GM18861 (cell line): ENCODE data around the gene IL1RAPL2.
"Not testable (repeated sequence)": the region's sequence is repeated elsewhere in the genome, so short reads cannot be mapped to it uniquely, and the experiment has no call there.

Experiments used
- ATAC-seq: cut with Tn5 transposase; IDR thresholded peaks from one replicate; pipeline ENCODE4 v1.9.1; 2021; ENCODE audit not compliant: unreplicated experiment

IL1RAPL2 gene

DNA sequence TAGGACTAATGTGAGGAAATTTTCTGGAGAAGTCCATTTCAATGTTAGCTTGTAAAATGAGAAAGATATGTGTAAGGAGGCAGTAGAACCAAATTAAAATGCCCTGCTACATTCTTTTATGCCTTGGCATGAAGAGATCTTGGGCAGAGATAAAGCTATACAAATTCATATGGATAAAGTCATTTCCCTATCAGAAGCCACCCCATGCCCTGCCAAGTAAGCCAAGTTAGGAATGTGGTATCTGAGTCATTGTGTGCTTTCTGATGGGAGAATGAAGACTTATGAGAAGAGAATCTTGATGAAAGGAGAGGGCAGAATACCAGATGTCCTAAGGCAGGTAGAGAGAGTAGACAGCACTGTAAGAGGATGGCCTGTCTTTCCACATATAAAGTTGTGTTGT lies 570.8 kb downstream of the IL1RAPL2 start:
- no peak for ATAC-seq

DNA sequence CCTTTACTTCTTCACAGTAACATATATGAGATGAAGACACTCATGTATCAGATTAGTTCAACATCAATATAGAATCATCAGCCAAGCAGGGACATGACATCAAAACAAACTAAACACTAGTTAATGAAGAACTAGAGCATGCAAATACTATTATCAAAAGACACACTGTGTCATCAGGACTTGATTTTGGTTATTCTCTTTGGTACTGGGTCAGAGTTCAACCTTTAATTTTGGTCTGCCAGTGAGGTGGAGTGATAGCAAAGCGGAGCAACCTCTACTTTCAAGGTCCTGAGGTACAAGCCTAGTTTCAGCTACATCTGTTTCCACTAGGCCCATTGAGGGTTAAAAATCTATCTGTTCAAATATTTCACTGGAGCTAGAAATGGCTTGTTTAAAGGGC lies 584.0 kb downstream of the IL1RAPL2 start:
- no peak for ATAC-seq

DNA sequence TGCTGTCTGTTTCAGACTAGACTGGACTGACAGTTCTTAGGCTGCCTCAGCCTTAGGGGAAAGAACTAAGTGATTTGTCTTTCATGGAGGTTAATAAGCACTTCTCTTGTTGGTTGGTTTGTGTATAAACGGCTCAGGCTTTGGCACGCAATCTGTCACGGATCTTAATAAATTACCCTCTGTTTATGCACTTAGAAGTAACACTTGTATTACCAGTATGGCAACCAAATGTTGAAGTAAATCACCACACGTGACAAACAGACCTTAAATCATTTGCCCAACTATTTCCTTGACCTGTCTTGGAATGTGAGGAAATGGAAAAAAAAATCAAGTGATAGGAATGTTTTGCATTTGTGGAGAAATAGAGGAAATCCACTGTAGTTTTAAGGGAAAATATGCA lies 584.6 kb downstream of the IL1RAPL2 start:
- ATAC-seq: no peak

DNA sequence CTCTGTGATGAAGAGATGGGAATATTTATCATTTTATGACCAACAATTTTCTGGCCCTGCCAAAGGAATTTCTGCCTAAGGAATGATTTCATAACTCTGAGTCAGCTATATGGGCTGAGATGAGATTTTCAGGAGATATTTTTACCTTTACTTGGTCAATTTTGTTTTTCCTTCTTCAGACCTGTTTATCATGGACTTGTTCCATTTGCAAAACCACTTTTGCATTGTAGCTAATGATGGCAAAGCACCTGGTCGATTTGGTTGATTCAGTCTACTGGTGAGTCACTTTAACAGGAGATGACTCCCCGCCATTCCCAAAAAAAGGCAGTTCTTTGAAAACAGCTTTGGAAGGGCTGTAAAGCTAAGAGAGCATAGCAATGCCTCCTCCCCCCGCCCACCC lies 601.2 kb downstream of the IL1RAPL2 start:
- ATAC-seq: no peak

DNA sequence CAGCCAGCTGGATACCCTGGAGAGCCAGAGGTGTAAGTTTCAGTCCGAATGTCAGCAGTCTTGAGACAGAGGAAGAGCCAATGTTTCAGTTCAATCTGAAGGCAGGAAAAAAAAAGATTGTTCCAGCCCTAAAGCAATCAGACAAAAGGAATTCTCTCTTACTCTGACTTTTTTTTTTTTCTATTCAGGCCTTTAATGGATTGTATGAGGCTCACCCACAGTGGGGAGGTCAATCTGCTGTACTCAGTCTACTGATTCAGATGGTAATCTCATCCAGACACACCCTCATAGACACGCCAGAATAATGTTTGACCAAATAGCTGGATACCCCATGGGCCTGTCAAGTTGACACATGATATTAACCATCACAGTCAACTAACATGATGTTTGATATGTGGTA lies 602.6 kb downstream of the IL1RAPL2 start:
- ATAC-seq: no peak

DNA sequence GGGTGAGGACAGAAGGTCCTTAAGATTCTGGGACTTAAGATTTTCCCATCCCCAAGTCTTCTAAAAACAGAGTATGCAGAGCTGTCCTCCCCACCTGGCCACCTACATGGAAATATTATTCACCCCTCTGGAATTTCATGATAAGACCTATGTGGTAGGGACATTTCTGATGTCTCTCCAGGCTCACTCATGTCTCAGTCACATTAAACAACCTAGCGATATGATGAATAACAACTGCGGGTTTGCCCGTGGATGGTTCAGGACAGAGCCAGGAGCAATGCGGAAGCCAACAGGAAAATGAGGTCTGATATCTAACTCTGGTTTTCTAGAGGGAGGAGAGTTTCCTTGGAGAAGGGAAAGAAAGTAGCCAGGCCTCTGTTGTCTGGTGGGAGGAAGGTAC lies 607.1 kb downstream of the IL1RAPL2 start:
- no peak for ATAC-seq

DNA sequence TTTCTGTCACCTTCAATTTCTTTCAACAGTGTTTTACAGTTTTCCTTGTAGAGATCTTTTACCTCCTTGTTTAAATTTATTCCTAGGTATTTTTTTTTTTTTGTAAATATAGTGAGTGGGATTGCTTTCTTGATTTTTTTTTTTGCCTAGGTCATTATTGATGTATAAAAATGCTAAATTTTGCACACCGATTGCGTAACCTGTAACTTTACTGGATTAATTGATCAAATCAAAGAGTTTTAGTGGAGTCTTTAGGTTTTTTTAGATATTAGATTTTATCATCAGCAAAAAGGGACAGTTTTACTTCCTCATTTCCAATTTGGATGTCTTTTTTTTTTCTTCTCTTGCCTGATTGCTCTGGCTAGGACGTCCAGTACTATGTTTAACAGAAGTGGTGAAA lies 613.6 kb downstream of the IL1RAPL2 start:
- no peak for ATAC-seq

DNA sequence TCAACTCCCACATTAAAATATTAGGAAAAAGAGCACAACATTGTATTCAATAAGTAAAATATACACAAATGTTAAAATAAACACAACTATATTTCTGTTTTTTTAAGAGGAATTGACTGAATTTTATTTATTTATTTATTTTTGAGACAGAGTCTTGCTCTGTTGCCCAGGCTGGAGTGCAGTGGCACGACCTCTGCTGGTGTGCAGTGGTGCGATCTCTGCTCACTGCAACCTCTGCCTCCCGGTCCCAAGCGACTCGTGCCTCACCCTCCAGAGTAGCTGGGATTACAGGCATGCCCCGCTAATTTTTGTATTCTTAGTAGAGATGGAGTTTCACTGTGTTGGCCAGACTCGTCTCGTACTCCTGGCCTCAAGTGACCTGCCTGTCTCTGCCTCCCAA lies 623.1 kb downstream of the IL1RAPL2 start:
- no peak for ATAC-seq

DNA sequence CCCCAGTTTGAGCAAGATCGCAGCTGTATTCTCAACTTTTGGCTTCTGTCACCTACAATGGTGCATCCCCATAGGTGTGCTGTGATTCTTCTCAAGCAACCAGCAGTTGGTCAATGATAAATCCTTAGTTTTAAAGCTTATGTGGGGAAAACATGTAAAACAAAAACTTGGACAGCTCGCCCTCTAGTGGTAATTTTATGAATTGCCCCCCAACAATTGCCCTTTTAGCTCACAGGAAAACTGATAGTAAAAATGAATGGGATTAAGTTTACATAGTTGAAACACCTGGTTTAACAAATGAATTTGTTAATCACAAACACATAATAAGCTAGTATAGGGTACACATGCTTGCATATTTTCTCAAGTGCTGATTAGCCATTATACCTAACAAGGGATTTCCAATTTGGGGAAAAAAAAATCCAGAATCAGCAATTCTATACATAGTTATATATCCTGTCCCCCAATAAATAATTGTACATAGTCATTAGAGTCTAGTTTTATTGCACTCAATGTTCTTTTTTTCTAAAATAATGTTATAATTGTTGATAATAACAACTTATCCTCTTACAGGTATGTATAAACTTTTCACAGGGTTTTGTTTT lies 624.4 kb downstream of the IL1RAPL2 start:
- ATAC-seq: no peak

DNA sequence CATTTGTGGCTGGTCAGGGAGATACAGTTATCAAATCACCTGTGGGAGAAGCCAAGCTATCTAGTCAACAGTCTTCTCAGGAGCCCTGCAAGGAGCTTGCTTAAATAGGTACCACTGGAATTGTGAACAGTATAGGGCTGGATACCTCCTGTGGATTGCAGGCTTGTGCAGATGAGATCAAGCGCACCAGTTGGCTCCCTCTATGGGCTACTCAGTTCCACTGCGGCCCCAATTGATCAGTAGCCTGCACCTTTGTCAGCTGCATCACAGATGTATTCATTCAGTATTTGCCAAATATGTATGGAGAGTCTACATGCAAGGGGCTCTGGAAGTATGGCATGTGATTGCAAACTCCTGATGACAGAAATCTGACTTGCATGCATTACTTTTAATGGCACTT lies 625.9 kb downstream of the IL1RAPL2 start:
- ATAC-seq: peak; percentile 73

DNA sequence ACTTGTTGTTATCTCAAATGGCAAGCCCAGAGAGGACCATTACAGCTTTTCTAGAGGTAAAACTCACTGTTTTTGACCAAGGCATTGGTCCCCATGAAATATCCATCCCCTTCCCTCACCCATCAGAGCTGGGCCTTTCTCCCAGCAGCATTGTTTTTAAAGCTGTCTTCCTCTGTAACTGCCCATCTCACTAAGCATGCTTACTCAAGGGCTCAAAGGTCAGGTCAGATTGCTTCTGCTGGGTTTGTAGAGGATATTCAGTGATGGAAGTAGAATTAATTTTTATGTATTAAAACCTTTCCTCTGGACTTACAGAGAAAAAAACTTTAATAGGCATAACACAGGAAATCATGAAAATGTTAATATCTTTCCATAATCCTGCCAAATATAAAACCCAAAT lies 643.4 kb downstream of the IL1RAPL2 start:
- ATAC-seq: no peak

DNA sequence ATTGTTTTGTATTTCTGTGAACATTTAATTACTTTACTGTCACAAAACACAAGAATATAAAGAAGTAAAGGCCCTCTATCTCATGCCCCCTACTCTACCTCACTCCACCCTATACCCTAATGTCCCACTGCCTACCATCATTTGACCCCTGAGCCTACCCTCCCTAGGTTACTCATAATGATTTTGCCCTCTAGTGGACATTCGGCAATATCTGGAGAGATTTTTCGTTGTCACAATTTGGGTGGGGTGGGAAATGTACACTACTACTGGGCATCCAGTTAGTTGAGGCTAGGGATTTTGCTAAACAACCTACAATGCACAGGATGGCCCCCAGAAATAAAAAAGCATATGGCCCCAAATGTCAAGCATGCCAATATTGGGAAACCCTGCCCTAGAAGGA lies 644.3 kb downstream of the IL1RAPL2 start:
- no peak for ATAC-seq

DNA sequence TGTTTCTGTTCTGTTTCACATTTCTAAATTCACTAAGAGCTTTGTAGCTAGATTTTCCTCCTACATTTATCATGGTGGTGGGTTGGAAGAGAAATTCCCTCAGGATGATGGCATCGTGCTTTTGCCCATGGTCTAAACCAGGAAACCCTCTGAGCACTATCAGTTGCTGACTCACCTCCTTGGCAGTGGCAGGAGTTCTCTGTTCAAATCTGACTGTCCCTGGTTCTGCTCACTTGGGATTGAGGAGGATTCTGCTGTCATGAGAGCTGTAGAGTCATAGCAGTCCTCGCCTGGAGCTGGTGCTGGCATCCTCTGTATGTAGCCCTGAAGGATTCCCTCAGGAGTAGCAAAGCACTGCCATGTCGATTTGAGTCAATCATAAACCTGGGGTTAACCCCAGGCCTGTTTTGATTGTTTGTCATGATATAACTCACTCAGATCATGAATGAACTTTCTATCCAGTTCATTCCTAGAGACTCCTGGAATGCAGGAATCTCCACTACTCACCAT lies 645.1 kb downstream of the IL1RAPL2 start:
- ATAC-seq: no peak

DNA sequence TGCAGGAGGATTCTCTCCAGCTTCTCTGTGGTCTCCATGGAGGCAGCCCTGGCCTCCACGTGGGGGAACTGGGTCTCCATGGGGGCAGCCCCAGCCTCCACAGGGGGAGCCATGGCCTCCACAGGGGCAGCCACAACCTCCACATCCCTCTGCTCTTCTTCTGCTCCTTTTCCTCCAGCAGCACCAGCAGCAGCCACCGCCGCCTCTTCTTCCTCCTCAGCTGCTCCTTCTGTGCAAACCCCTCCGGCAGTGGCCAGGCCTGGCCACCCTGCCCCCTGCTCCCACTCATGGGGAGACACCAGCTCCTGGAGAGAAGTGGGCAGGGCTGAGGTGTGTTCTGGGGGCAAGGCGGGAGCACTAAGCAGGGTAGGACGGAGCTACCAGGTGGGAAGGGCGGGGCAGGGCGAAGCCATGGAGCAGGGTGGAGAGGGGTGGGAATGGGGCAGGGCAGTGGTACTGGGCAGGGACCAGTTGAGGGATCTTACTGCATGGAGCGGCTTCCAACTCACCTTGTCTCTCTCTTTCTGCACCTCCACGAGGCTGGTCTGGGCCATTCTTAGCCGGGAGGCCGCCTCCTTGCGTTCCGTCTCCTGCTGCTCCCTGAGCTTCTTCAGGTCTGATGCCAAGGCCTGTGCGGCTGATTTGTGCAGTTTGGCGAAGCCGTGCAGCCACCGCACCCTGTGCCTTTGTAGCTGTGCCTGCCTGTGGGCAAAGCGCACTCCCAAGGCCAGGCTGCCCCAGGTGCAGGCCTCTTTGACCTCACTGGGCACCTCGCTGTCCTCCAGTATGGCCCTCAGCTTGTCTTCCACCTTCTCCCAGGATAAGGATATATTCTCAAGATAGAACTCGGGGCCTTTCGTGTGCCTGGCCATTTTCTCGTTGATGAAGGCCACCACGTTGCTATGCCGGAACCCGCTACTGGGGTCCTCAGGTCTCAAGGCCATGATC lies 653.7 kb downstream of the IL1RAPL2 start:
- no peak for ATAC-seq

DNA sequence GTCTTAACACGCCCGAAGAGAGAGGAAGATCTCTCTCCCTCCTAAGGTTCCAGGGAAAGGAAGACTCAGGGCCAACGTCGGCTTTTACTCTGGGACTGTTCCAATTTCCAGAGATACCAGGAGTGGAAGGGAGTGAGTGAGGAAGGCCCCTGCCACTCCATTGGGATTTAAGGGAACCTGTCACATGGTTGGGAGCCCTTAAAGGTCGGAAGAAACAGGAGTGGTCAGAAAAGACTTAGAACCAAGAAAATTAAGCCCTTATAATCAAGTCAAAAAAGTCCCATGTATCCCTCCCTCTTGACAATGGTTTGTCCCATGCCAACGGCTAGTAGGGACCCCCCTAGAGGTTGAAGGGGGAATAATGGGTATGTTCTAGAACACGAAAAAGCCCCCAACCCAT lies 654.6 kb downstream of the IL1RAPL2 start, which contains the start of gene TEX13A:
TEX13A (minus strand) TSS at position 59 of the 400 bp plus-strand sequence. CDS start 297 bp downstream, outside the sequence.
- no peak for ATAC-seq

DNA sequence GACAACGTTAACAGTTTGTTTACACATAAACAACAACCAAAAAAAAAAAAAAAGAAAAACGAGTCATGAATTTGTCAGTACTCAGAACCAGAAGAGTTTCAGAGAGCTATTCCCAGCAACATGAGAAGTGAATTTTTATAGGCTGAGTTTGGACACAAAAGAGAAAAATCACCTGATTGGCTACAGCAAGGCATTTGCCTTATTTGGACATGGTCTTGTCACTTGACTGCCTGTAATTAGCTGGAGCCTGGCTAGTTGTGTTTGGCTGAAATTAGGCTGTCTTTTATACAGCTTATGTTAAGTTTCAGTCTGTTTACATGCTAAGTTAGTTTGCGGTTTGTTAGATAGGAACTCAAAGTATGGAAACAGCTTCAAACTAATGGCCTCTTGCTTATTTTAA lies 655.4 kb downstream of the IL1RAPL2 start:
- no peak for ATAC-seq

DNA sequence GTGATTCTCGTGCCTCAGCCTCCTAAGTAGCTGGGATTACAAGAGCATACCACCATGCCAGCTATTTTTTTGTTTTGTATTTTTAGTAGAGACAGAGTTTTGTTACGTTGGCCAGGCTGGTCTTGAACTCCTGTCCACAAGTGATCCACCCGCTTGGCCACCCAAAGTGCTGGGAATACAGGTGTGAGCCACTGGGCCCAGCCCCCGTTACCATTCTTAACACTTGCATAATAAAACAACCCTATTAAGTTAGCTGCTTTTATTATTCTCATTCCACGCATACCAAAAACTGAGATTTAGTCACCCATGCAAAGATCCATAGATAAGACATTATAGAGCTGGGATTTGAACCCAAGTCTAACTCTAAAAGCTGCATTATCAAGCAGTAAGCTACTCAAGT lies 660.5 kb downstream of the IL1RAPL2 start:
- ATAC-seq: no peak

DNA sequence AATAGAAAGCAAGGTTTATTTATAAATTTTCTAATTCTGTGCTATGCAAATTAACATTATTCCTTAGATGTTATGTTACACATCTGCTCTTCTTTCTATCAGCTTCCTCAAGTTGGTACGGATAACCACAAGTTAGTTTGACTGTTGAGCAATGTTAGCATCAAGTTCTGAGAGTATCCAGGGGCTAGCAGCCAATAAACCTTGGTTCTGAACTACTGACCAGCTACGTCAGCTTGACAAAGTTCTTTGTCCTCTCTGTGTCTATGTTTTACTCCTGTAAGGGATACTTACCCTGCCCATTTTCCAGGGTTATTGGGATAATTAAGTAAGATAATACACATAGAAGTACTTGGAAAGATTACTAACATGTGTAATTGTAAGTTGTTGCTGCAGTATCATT lies 662.6 kb downstream of the IL1RAPL2 start:
- no peak for ATAC-seq

DNA sequence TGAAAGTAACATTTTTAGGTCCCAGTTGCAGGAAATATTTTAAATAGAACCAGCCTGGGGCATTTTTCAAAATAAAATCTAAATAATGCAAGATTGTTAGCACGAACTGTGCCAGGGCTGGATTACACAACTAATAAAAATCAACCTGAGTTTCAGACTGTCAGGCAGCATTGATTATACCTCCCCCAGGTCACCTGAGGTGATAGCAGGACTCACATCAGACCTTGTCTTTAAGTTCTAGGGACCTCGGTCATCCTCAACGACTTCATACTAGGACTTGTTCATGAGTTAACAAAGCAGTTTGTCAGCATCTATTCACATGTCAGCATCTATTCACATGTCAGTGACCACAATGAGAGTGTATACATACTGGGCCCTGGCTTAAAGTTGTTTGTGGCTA lies 663.1 kb downstream of the IL1RAPL2 start:
- no peak for ATAC-seq

DNA sequence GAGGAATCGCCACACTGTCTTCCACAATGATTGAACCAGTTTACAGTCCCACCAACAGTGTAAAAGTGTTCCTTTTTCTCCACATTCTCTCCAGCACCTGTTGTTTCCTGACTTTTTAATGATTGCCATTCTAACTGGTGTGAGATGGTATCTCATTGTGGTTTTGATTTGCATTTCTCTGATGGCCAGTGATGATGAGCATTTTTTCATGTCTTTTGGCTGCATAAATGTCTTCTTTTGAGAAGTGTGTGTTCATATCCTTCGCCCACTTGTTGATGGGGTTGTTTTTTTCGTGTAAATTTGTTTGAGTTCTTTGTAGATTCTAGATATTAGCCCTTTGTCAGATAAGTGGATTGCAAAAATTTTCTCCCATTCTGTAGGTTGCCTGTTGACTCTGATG lies 671.4 kb downstream of the IL1RAPL2 start:
- not testable (repeated sequence) for ATAC-seq

DNA sequence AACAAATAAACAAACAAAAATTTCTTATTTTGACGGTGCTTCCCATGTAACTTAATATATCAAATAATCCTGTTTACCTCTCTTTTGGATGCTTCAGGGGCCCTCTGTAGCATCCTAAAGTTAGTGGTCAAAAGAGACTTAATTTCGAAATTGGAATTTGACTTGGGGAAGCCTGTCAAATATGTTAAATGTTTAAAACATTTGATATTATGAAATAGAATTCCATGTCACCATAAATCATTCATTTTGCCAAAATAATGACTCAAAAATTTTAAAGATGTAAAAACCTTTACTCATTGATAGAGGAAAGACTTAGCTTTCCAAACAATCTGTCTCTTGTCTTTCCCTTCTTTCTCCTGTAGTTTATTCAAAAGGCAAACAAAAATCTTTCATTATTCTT lies 675.1 kb downstream of the IL1RAPL2 start:
- no peak for ATAC-seq
